ENCODE measurements around the gene MCIDAS.

The MCIDAS gene

GRCh38 chr5:55222092-55222984, 4.8 kb downstream of the MCIDAS start:
- no peak for DNase-seq

- DNase-seq = no peak
These were observed 6.5 kb downstream of the MCIDAS start for GRCh38 chr5:55220433-55221185.

- no peak for DNase-seq
These were observed 7.3 kb downstream of the MCIDAS start for GRCh38 chr5:55219770-55220169.

GRCh38 chr5:55218967-55219366, 8.1 kb downstream of the MCIDAS start:
- DNase-seq = no peak

- DNase-seq = no peak
These were observed 15.8 kb downstream of the MCIDAS start for GRCh38 chr5:55211184-55211874.

GRCh38 chr5:55205001-55205400, 22.1 kb downstream of the MCIDAS start:
- DNase-seq = no peak

- DNase-seq = no peak
These were observed 36.0 kb downstream of the MCIDAS start for GRCh38 chr5:55191165-55191564.

- no peak for DNase-seq
These were observed 38.2 kb downstream of the MCIDAS start for GRCh38 chr5:55188656-55189540.

GRCh38 chr5:55187370-55187769, 39.7 kb downstream of the MCIDAS start:
- DNase-seq = no peak

GRCh38 chr5:55180016-55180415, 47.1 kb downstream of the MCIDAS start:
- DNase-seq = no peak

GRCh38 chr5:55177078-55177477, 50.0 kb downstream of the MCIDAS start:
- DNase-seq = no peak

- DNase-seq = peak; percentile 67
These were observed 50.8 kb downstream of the MCIDAS start for GRCh38 chr5:55176176-55176818.

- DNase-seq = no peak
These were observed 51.3 kb downstream of the MCIDAS start for GRCh38 chr5:55175781-55176175.

- no peak for DNase-seq
These were observed 53.4 kb downstream of the MCIDAS start for GRCh38 chr5:55173687-55174230.

GRCh38 chr5:55172937-55173686, 54.0 kb downstream of the MCIDAS start, which contains the start of gene CDC20B:
CDC20B (minus strand) TSS chr5:55173177; CDS start chr5:55173000, 177 bp downstream.
- peak; percentile 88 for DNase-seq

GRCh38 chr5:55172051-55172899, 54.8 kb downstream of the MCIDAS start:
- DNase-seq = peak; percentile 67

GRCh38 chr5:55171471-55171870, 55.6 kb downstream of the MCIDAS start:
- no peak for DNase-seq

Measured in activated CD8-positive, alpha-beta memory T cell treated with anti-CD3 and anti-CD28 coated beads for 24 hours (primary cell).